Activated T-helper 1 cell treated with anti-CD3 and anti-CD28 coated beads, Interleukin-12 subunit alpha, Interleukin-12 subunit beta, Interleukin-2, Interleukin-4 antibody, amounts not matched to agents 30 ng/mL and 10 ng/mL and 1 ng/mL, durations not matched to agents 14 hours and 24 hours and 36 hours (primary cell): ENCODE measurements around the gene RPIA. TPM values are rescaled to one million over a fixed set of nuclear protein-coding genes. Genes with fewer than 3 reads are reported as not detected.
"Not testable (repeated sequence)": the region's sequence is repeated elsewhere in the genome, so short reads cannot be mapped to it uniquely, and the experiment has no call there.

Experiments
- DNase-seq: peaks from one replicate; pipeline ENCODE4 v3.0.0; 2021; ENCODE audit warnings: low spot score
- H3K27ac Mint-ChIP-seq: one replicate; pipeline ENCODE4 v1.8.0; 2021; ENCODE audit warnings: mild to moderate bottlenecking, mixed read lengths
- H3K27me3 Mint-ChIP-seq: one replicate; pipeline ENCODE4 v1.8.0; 2022; ENCODE audit warnings: mild to moderate bottlenecking, moderate library complexity, mixed read lengths; ENCODE audit not compliant: insufficient read depth
- H3K36me3 Mint-ChIP-seq: one replicate; pipeline ENCODE4 v1.8.0; 2021; ENCODE audit warnings: low read depth, mixed read lengths
- H3K4me1 Mint-ChIP-seq: one replicate; pipeline ENCODE4 v1.8.0; 2021; ENCODE audit warnings: low read depth, mixed read lengths
- H3K4me3 Mint-ChIP-seq: one replicate; pipeline ENCODE4 v1.8.0; 2021; ENCODE audit warnings: mild to moderate bottlenecking, moderate library complexity, mixed read lengths
- H3K9me3 Mint-ChIP-seq: one replicate; pipeline ENCODE4 v1.8.0; 2021; ENCODE audit warnings: mixed read lengths
- intact Hi-C: fragments of 100-400 bp; cut with micrococcal nuclease; formaldehyde crosslinking; loops from one replicate; pipeline ENCODE4 v1.15.1; 2024
- total RNA-seq: library from RNA; stranded (reverse); gene quantifications from 2 replicates; pipeline ENCODE4 v1.2.3, GENCODE V29; 2022

Gene RPIA
- total RNA-seq: 79.1 and 83.1 TPM in 2 replicates

- intact Hi-C loops: loop anchor here (1.0 kb wide), 5 partner anchors 19 to 100 kb away; partner anchors contain the start of gene EIF2AK3
- Mint-ChIP-seq H3K4me1 (peaks cover 41% of the 10 kb centered on the region), H3K27me3 (no peaks in the 10 kb centered on the region), H3K27ac (peak within 1 kb of the TSS; percentile 91), H3K36me3 (peaks cover 8% of the 10 kb centered on the region), H3K4me3 (peak within 1 kb of the TSS; percentile 96), H3K9me3 (no peaks in the 10 kb centered on the region)
- DNase-seq: peak; percentile 98
Observed at GRCh38 chr2:88691339-88692183, at the start of gene RPIA. Gene RPIA (plus strand): TSS chr2:88691673. CDS start chr2:88691699, 26 bp downstream.

GRCh38 chr2:88642278-88642677 is 49.2 kb upstream of the RPIA start:
- Mint-ChIP-seq H3K27me3 (peaks cover 4% of the 10 kb centered on the region), H3K9me3 (peaks cover 20% of the 10 kb centered on the region), H3K36me3 (peaks cover 12% of the 10 kb centered on the region), H3K4me1 (peaks cover 66% of the 10 kb centered on the region), H3K4me3 (peak overlapping the region; percentile 15), H3K27ac (no peak overlapping the region)
- intact Hi-C loops: no loop called here
- DNase-seq: no peak

GRCh38 chr2:88645291-88645882 is 46.1 kb upstream of the RPIA start:
- DNase-seq, H3K36me3 Mint-ChIP-seq, H3K27me3 Mint-ChIP-seq, H3K4me3 Mint-ChIP-seq, intact Hi-C loops: not testable (repeated sequence)
- Mint-ChIP-seq H3K27ac (peak overlapping the region; percentile 54), H3K9me3 (peaks cover 13% of the 10 kb centered on the region), H3K4me1 (peaks cover 35% of the 10 kb centered on the region)

- Mint-ChIP-seq H3K27ac (no peak overlapping the region), H3K4me3 (no peak overlapping the region), H3K9me3 (no peaks in the 10 kb centered on the region), H3K36me3 (no peaks in the 10 kb centered on the region), H3K4me1 (no peaks in the 10 kb centered on the region), H3K27me3 (peaks cover 5% of the 10 kb centered on the region)
- no peak for DNase-seq
- intact Hi-C loops: no loop called here
Observed at GRCh38 chr2:88651646-88652045, 39.8 kb upstream of the RPIA start.

- Mint-ChIP-seq H3K27me3 (peaks cover 5% of the 10 kb centered on the region), H3K4me3 (no peak overlapping the region), H3K27ac (no peak overlapping the region), H3K4me1 (no peaks in the 10 kb centered on the region), H3K36me3 (no peaks in the 10 kb centered on the region), H3K9me3 (no peaks in the 10 kb centered on the region)
- DNase-seq: no peak
- intact Hi-C loops: no loop called here
Observed at GRCh38 chr2:88654714-88655113, 36.8 kb upstream of the RPIA start.

- Mint-ChIP-seq H3K4me3 (no peak overlapping the region), H3K27me3 (peaks cover 4% of the 10 kb centered on the region), H3K4me1 (no peaks in the 10 kb centered on the region), H3K9me3 (no peaks in the 10 kb centered on the region), H3K36me3 (no peaks in the 10 kb centered on the region), H3K27ac (no peak overlapping the region)
- DNase-seq: no peak
- intact Hi-C loops: no loop called here
Observed at GRCh38 chr2:88656690-88657089, 34.8 kb upstream of the RPIA start.

GRCh38 chr2:88657131-88657530 is 34.3 kb upstream of the RPIA start:
- Mint-ChIP-seq H3K4me3 (no peak overlapping the region), H3K9me3 (no peaks in the 10 kb centered on the region), H3K4me1 (no peaks in the 10 kb centered on the region), H3K27me3 (peaks cover 2% of the 10 kb centered on the region), H3K27ac (no peak overlapping the region), H3K36me3 (no peaks in the 10 kb centered on the region)
- intact Hi-C loops: no loop called here
- no peak for DNase-seq

GRCh38 chr2:88658326-88658725 is 33.1 kb upstream of the RPIA start:
- no peaks in the 10 kb centered on the region for H3K4me1 Mint-ChIP-seq

GRCh38 chr2:88658881-88659537 is 32.5 kb upstream of the RPIA start:
- DNase-seq: no peak
- Mint-ChIP-seq H3K4me1 (no peaks in the 10 kb centered on the region), H3K27ac (no peak overlapping the region), H3K9me3 (no peaks in the 10 kb centered on the region), H3K4me3 (no peak overlapping the region), H3K36me3 (no peaks in the 10 kb centered on the region), H3K27me3 (peaks cover 2% of the 10 kb centered on the region)
- intact Hi-C loops: no loop called here

More at GRCh38 chr2:88658326-88658725, 33.1 kb upstream of the RPIA start:
- H3K9me3 Mint-ChIP-seq: no peaks in the 10 kb centered on the region
- no peak for DNase-seq
- no peak overlapping the region for H3K27ac Mint-ChIP-seq
- no peaks in the 10 kb centered on the region for H3K36me3 Mint-ChIP-seq
- intact Hi-C loops: no loop called here
- peaks cover 2% of the 10 kb centered on the region for H3K27me3 Mint-ChIP-seq
- no peak overlapping the region for H3K4me3 Mint-ChIP-seq

- Mint-ChIP-seq H3K27ac (no peak overlapping the region), H3K36me3 (no peaks in the 10 kb centered on the region), H3K27me3 (peaks cover 2% of the 10 kb centered on the region), H3K9me3 (no peaks in the 10 kb centered on the region), H3K4me1 (no peaks in the 10 kb centered on the region), H3K4me3 (no peak overlapping the region)
- intact Hi-C loops: no loop called here
- DNase-seq: no peak
Observed at GRCh38 chr2:88659538-88659915, 31.9 kb upstream of the RPIA start.

- intact Hi-C loops: no loop called here
- Mint-ChIP-seq H3K36me3 (no peaks in the 10 kb centered on the region), H3K4me3 (no peak overlapping the region), H3K4me1 (no peaks in the 10 kb centered on the region), H3K9me3 (no peaks in the 10 kb centered on the region), H3K27me3 (peaks cover 2% of the 10 kb centered on the region), H3K27ac (no peak overlapping the region)
- no peak for DNase-seq
Observed at GRCh38 chr2:88660622-88661021, 30.9 kb upstream of the RPIA start.

GRCh38 chr2:88666576-88666975 is 24.9 kb upstream of the RPIA start:
- no peak overlapping the region for H3K27ac Mint-ChIP-seq

GRCh38 chr2:88667219-88667618 is 24.3 kb upstream of the RPIA start:
- no peak for DNase-seq
- intact Hi-C loops: loop anchor here (5.0 kb wide), 1 partner anchor 475 kb away; no protein-coding TSS in a partner anchor

More at GRCh38 chr2:88666576-88666975, 24.9 kb upstream of the RPIA start:
- H3K9me3 Mint-ChIP-seq: no peaks in the 10 kb centered on the region
- intact Hi-C loops: loop anchor here (5.0 kb wide), 1 partner anchor 474 kb away; no protein-coding TSS in a partner anchor
- DNase-seq: no peak
- H3K36me3 Mint-ChIP-seq: no peaks in the 10 kb centered on the region
- H3K27me3 Mint-ChIP-seq: no peaks in the 10 kb centered on the region
- peaks cover 5% of the 10 kb centered on the region for H3K4me1 Mint-ChIP-seq
- H3K4me3 Mint-ChIP-seq: no peak overlapping the region

More at GRCh38 chr2:88667219-88667618, 24.3 kb upstream of the RPIA start:
- Mint-ChIP-seq H3K4me1 (peaks cover 5% of the 10 kb centered on the region), H3K27ac (peak overlapping the region; percentile 42), H3K4me3 (no peak overlapping the region), H3K36me3 (no peaks in the 10 kb centered on the region), H3K27me3 (peaks cover 2% of the 10 kb centered on the region), H3K9me3 (no peaks in the 10 kb centered on the region)
